GM20000 (cell line): ENCODE measurements around the gene RABGAP1L.

ENCODE experiments used
- DNase-seq: peaks from one replicate; pipeline ENCODE4 v3.0.0; 2012; ENCODE audit warnings: low spot score
- TF ChIP-seq, protein P1 (sequence below): IDR thresholded peaks from 2 replicates; pipeline ENCODE4 v1.5.1; 2012; ENCODE audit warnings: mild to moderate bottlenecking, control low read depth; ENCODE audit errors: extremely low read depth, missing control alignments

Gene RABGAP1L

DNA sequence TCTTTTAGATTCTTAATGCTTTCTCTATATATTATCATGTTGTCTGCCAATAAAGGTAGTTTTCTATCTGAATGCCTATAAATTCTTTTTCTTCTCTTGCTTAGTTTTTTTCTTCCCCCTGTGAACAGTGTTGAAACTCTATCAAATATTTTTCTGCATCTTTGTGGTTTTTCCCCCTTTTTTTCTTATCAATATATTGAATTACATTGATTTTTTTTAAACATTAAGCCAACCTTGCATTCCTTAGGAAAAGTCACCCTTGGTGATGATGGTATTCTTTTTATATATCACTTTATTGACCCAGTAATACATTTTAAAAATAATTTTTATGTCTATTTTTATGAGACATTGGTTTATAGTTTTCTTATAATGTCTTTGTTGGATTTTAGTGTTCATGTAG is 131.7 kb downstream of the RABGAP1L start:
- TF ChIP-seq, protein P1, sequence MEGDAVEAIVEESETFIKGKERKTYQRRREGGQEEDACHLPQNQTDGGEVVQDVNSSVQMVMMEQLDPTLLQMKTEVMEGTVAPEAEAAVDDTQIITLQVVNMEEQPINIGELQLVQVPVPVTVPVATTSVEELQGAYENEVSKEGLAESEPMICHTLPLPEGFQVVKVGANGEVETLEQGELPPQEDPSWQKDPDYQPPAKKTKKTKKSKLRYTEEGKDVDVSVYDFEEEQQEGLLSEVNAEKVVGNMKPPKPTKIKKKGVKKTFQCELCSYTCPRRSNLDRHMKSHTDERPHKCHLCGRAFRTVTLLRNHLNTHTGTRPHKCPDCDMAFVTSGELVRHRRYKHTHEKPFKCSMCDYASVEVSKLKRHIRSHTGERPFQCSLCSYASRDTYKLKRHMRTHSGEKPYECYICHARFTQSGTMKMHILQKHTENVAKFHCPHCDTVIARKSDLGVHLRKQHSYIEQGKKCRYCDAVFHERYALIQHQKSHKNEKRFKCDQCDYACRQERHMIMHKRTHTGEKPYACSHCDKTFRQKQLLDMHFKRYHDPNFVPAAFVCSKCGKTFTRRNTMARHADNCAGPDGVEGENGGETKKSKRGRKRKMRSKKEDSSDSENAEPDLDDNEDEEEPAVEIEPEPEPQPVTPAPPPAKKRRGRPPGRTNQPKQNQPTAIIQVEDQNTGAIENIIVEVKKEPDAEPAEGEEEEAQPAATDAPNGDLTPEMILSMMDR: no peak
- DNase-seq: no peak

DNA sequence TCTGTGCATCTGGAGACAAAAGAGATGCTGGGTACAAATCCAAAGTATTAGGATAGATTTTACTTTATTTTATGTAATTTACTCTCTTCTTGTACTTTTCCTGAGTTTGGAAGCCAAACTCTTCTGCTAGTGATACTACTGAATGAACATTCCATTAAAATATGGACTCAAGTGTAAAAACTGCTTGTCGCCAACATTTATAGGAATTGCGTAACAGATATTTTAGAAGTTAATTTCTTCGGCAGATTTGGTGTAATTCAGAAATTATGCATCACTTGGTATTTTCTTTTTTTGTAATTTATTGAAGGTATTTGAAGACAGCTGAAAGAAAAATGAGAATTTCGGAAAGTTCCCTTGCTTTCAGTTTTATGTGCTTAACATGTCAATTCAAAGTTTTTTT is 137.0 kb downstream of the RABGAP1L start:
- TF ChIP-seq, protein P1: no peak
- no peak for DNase-seq

DNA sequence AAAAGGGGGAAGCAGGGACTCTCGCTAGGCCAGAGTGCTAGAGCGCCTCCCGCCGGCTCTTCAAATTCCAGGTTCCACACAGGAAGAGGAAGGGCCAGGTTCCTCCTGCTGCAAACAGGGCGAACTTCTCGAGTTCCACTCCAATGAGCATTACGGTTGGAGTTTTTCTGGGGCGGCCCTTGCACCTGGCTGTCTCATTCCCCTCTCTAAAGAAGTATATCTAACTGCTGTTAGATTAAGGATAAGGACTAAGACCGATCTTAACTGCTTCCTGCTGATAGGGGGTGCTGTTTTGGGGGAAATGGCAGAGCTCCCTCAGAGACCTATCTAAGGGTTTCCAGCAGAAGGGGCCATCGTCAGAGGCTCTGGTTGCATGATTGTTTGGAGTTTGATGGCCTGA is 138.0 kb downstream of the RABGAP1L start:
- TF ChIP-seq, protein P1: no peak
- DNase-seq: no peak

DNA sequence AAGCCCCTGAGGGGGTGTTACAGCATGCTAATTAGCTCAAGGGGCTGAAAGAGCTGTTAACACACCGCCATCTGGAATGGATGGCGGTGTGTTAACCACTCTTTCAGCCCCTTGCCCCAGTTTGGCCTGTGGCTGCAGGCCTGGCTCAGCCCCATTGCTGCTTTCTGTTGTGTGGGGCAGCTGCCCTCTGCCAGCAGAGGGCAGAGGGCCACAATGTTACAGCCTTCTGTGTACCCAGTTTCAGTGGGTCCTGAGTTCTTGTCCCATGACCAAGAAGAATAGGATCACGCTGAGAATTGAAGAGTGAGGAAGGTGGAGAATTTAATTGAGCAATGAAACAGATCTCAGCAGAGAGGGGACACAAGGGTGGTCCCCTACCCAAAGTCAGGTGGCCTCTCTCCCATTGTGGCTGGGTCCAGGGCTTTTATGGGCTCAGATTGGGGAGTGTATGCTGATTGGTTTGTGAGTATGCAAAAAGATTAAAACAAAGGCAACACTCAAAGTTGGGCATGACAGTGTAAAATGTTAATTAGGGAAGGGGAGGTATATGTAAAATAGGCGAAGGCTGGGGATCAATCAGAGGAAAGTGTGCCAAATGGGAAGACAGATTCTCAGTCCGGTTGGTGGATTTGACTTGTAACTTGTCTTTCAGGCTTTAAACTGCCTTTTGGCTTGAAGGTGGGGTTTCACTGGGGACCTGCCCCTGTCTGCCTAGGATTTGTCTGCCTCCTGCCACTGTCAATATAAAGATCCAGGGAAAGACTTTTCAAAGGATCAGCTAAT is 142.2 kb downstream of the RABGAP1L start:
- TF ChIP-seq, protein P1: no peak
- DNase-seq: no peak

DNA sequence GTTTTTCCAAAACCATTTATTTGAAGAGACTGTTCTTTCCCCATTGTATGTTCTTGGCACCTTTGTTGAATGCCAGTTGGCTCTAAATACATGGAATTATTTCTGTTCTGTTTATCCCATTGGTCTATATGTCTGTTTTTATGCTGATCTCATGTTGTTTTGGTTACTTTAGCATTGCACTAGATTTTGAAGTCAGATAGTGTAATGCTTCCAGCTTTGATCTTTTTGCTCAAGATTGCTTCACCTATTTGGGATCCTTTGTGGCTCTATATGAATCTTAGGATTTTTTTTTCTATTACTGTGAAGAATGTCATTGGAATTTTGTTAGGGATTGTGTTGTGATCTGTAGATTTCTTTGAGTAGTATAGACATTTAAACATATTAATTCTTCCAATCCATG is 149.3 kb downstream of the RABGAP1L start:
- no peak for DNase-seq
- TF ChIP-seq, protein P1: no peak

DNA sequence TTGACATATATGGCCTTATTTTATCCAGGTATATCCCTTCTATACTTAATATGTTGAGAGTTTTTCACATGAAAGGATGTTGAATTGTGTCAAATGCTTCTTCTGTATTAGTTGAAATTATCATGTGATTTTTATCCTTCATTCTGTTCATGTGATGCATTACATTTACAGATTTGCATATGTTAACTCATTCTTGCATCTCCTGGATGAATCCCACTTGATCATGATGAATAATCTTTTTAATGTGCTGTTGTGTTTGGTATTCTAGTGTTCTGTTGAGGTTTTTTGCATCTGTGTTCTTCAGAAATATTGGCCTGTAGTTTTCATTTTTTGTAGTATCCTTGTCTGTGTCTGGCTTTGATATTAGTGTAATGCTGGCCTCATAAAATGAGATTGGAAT is 150.2 kb downstream of the RABGAP1L start:
- no peak for DNase-seq
- TF ChIP-seq, protein P1: no peak

DNA sequence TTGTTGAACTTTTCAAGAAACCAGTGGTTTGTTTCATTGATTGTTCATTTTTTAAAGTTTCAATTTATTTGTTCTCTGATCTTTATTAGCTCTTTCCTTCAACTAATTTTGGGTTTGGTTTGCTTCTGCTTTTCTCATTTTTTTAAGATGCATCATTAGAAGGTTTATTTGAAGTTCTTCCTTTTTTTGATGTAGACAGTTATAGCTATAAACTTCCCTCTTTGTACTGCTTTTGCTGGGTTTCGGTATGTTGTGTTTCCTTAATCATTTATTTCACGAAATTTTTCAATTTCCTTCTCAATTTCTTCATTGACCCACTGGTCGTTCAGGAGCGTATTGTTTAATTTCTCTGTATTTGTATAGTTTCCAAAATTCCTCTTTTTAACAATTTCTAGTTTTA is 155.1 kb downstream of the RABGAP1L start:
- TF ChIP-seq, protein P1: no peak
- DNase-seq: no peak
